ENCODE results near the gene HMX1.

The HMX1 gene

GRCh38 chr4:8854931-8855330 lies 16.7 kb downstream of the HMX1 start:
- no peak for DNase-seq

DNA sequence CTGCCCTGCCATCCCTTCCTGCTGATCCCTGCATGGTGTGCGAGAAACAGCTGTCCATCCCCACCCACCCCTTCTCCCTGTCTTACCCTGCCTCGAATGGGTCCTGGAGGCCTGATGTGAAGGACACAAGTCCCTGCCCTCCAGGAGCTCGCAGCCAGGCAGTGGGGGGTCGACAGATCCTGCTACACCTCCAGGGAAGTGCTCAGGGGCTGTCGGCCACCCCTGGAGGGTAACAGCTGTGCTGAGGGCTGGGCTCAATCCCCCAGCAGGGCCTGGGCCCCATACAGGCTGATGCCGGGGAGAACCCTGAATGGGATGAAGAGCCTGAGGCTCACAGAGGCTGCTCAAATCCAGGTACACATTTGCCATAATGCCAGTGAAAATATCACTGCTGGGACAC lies 17.6 kb downstream of the HMX1 start:
- no peak for DNase-seq

DNA sequence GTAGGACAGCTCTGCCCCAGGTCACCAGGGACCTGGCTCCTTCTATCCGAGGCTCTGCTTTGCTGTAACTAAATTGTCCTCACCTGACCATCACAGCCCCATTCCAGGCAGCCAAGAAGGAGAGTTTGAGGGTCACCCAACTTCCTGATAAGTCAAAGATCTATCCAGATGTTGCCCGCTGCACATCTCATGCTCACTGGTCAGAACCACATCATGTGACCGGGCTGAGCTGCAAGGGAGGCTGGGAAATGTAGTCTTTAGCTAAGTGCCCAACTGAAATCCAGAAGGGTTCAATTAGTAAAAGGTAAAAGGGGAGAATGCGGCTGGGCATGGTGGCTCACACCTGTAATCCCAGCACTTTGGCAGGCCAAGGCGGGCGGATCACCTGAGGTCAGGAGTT lies 18.4 kb downstream of the HMX1 start:
- DNase-seq: no peak

DNA sequence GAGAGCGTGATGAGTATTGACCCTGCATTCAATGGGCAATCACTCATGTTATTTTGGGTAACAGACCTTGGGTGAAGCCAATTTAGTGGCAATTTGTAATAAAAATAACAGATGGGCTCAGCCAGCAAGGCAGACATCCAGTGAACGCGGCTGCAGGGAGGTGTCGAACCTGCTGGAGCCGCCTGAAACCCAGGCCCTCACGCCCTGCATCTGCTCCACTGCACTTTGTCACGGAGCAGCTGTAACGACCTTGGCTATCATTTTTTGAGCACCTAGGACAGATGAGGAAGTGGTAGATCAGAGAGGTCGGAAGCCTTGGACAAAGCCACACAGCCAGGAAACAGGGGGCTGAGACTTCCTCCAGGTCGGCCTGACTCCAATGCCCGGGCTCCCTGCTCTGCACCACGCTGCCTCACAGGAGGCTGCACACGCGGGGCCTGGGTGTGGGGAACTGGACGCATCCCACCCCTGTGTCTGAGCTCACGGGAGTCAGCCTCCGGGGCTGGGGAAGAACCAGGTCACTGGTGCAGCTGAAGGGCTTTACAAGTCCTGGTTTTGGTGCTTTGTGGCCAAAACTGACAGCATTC lies 19.4 kb downstream of the HMX1 start:
- DNase-seq: no peak

GRCh38 chr4:8851321-8852117 lies 20.1 kb downstream of the HMX1 start:
- DNase-seq: no peak

- no peak for DNase-seq
Measured at GRCh38 chr4:8850830-8851188, 20.8 kb downstream of the HMX1 start.

DNA sequence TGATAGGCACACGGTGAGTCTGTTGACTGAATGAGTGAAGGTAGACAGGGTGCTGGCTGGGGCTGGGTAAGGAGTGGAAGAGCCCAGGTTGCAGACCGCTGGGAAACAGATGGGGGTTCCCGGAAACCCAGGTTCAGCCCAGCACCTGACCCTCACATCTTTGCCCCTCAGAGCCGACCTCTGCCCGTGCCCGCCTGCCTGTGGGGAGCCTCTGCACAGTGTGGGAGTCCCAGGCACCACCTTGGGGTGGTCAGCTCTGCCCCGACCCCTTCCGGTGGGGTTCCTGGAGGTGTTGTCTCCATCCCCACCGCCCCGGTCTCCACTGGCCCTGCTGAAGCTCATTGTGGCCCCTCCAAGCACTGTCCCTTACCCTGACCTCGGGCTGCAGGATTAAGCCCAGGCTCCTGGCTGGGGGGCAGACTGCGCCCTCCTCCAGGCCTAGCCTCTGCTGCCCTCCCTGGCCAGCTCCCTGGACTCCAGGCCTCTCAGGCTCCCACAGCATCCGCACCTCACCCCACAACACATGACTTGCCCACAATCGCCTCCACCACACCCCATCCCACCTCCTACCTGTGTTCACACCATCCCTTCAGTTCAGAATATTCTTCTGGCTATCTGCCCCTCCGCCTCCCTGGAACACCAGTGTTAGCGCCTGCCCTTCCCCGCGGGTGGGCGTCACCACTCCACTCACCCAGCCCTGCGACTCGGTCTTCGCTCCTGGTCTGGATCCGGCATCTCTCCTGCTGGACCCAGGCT lies 21.4 kb downstream of the HMX1 start:
- no peak for DNase-seq

DNA sequence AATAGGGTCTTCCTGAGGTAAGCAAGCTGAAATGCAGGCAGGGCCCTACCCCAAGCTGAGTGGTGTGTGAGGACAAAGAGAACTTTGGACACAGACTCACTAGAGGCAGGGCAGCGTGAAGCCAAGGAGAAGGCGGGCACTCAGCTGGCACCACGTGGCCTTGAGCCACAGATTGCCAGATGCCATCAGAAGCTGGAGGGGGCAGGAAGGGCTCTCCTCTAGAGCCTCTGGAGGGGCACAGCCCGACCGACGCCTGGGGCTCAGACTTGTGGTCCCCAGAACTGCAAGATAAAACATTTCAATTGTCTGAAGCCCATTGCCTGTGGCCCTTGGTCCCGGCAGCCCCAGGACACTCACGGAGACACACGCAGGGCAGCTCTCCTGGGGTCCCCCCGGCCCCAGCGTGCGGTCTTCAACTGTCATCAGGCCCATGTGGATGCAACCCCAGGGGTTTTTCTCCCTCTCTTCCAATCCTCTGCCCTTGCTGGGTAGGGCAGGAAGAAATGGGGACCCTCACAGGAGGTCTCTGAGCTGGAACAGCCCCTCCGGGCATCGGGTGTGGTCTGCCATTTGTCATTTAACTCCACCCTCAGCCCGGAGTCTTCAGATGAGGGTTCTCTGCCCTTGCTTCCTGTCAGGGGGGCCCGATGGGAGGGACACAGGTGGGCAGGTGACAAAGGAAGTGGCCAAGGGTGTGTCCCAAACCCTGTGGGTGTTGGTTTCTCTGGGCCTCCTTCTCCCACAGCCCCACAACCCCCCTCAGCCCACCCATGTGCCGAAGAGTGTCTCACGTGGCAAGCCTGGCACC lies 22.2 kb downstream of the HMX1 start:
- DNase-seq: no peak

GRCh38 chr4:8848507-8849265 lies 23.0 kb downstream of the HMX1 start:
- DNase-seq: no peak

DNA sequence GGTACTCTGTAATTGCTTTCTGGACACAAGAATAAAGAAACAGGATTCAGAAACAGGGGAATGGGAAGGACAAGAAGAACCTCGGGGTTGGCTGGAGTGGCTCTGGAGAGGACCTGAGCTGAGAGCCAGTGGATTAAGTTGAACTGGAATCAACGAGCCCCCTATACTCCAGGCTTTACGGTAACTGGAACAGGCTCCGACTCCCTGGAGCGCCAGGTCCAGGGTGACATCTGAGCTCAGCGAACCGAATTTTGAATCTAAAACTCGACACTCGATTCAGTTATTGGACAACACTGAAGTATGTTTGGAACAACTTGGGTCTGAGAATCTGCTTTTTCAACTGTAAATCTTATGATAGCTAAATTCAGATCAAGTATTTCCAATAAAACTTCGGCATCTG lies 23.9 kb downstream of the HMX1 start:
- no peak for DNase-seq

GRCh38 chr4:8847331-8847730 lies 24.3 kb downstream of the HMX1 start:
- DNase-seq: no peak

GRCh38 chr4:8846826-8847225 lies 24.8 kb downstream of the HMX1 start:
- DNase-seq: no peak

- DNase-seq: no peak
Measured at GRCh38 chr4:8846046-8846720, 25.5 kb downstream of the HMX1 start.

- DNase-seq: no peak
Measured at GRCh38 chr4:8844976-8845690, 26.5 kb downstream of the HMX1 start.

DNA sequence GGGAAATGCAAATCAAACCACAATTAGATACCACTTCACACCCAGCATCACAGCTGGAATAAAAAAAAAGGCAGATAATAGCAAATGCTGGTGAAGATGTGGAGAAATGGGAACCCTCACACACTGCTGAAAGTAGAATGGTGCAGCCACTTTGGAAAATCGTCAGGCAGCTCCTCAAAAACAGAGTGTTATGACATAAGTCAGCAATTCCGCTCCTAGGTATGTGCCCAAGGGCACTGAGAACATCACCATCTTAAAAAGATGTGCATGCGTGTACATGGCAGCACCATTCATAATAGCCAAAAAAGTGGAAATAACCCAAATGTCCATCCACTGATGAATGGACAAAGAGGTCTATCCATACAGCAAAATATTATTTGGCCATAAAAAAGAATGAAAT lies 28.0 kb downstream of the HMX1 start:
- DNase-seq: no peak

GRCh38 chr4:8842614-8843013 lies 29.0 kb downstream of the HMX1 start:
- DNase-seq: no peak

DNA sequence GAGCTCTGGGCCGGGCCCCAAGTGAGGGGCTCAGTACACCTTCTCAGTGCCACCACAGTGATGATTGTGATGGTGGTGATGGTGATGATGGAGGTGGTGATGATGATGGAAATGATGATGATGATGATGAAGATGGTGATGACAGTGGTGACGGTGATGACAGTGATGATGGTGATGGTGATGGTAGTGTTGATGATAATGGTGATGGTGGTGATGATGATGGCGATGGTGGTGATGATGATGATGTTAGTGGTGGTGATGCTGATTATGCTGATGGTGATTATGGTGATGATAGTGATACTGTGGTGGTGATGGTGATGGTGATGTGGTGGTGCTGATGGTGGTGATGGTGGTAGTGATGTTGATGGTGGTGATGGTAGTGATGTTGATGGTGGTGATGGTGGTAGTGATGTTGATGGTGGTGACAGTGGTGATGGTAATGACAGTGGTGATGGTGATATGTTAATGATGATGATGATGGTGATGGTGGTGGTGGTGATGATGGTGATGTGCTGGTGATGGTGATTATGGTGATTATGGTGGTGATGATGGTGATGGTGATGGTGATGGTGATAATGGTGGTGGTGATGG lies 29.9 kb downstream of the HMX1 start:
- DNase-seq: no peak

DNA sequence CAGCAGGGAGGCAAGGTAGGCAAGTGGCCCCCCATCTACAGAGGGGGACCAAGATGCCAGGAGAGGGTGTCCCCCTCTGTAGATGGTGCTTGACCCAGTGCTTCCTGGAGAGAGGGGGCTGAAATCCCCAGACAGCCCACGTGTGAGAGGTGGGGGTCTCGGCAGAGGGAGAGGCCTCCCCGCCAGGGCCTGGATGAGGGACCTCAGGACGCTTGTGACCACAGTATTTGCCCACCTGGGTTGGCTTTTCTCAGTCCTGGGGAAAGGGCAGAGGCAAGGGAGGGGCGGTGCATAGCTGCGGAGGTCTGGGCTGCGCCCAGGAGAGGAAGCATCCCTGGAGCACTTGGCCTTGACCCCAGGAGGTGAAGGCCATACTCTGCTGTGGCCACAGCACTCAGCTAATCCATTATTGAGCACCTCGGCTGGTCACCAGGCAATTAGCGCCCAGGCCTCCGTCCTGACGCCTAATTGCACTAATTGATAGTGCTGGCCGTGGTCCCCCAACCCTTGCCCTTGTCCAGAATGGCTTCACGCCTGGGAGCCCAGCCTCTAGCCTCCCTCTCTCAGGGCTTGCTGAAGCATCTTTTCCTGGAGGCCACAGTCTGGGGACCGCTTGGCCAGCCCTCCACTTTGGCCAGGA lies 30.7 kb downstream of the HMX1 start:
- DNase-seq: no peak

- DNase-seq: no peak
Measured at GRCh38 chr4:8840006-8840793, 31.4 kb downstream of the HMX1 start.

Data from NCI-H1105 (cell line).